ENCODE results near the gene WRAP53.

- TF ChIP-seq EZH2 (IDR thresholded peaks at IDR 0.05) (no peak), POLR2AphosphoS5 (IDR thresholded peaks at IDR 0.05; ENCODE audit: borderline replicate concordance, low read depth, low read length) (no peak), FOXP2 (optimal IDR thresholded peaks at IDR 0.05; ENCODE audit: control extremely low read depth, extremely low read length, insufficient read depth) (no peak)
These were observed 33.3 kb upstream of the WRAP53 start for GRCh38 chr17:7654832-7655540.

All from SK-N-MC (cell line).